Caco-2 (cell line): ENCODE data around the gene C3. TPM values are rescaled to one million over a fixed set of nuclear protein-coding genes. Genes with fewer than 3 reads are reported as not detected.

Experiments used
- BruUV-seq: library from RNA; stranded (reverse); fragments of 400-500 nt; replicated peaks from 2 replicates; lab custom pipeline; 2021; lab: Mats Ljungman, UMichigan
- CTCF ChIA-PET: fragments of 300-600 bp; sonication (Branson Sonifier 250); formaldehyde crosslinking; loops from one replicate; lab custom pipeline; 2022; ENCODE audit warnings: antibody characterized with exemption; lab: Charles Lee
- POLR2A ChIA-PET: fragments of 300-600 bp; sonication (Branson Sonifier 250); formaldehyde crosslinking; loops from one replicate; lab custom pipeline; 2022; ENCODE audit warnings: antibody characterized with exemption; lab: Charles Lee
- DNase-seq, 2 experiments: peaks; one replicate each; pipeline versions ENCODE4 v3.0.0 to v3.0.0-alpha.2; 2020 to 2022
- H3K27me3 ChIP-seq: replicated peaks from 2 replicates; pipeline ENCODE4 v1.6.0; 2011; ENCODE audit warnings: low read length; ENCODE audit not compliant: control insufficient read depth, insufficient read depth
- H3K36me3 ChIP-seq: 2 replicates; pipeline ENCODE4 v1.5.1; 2011; ENCODE audit warnings: low read length; ENCODE audit not compliant: control insufficient read depth, insufficient read depth
- H3K4me1 ChIP-seq: fragments of 250-450 bp; sonication (Bioruptor Pico); 2 replicates; pipeline ENCODE4 v1.5.1; 2020; ENCODE audit warnings: mild to moderate bottlenecking
- H3K4me3 ChIP-seq: 2 replicates; pipeline ENCODE4 v1.5.1; 2011; ENCODE audit warnings: low read depth, mild to moderate bottlenecking, control low read depth, low read length
- H3K9me3 ChIP-seq: fragments of 250-450 bp; sonication (Bioruptor Pico); 2 replicates; pipeline ENCODE4 v1.5.1; 2020; ENCODE audit warnings: mild to moderate bottlenecking, moderate library complexity
- H3K27ac Mint-ChIP-seq: one replicate; pipeline ENCODE4 v1.8.0; 2022; ENCODE audit warnings: mixed read lengths; ENCODE audit not compliant: unreplicated experiment
- H3K27me3 Mint-ChIP-seq: one replicate; pipeline ENCODE4 v1.8.0; 2022; ENCODE audit warnings: mixed read lengths; ENCODE audit not compliant: insufficient read depth, unreplicated experiment
- H3K36me3 Mint-ChIP-seq: one replicate; pipeline ENCODE4 v1.8.0; 2022; ENCODE audit warnings: mild to moderate bottlenecking, mixed read lengths; ENCODE audit not compliant: insufficient read depth, unreplicated experiment
- H3K4me1 Mint-ChIP-seq: one replicate; pipeline ENCODE4 v1.8.0; 2022; ENCODE audit warnings: low read depth, mixed read lengths; ENCODE audit not compliant: unreplicated experiment
- H3K4me3 Mint-ChIP-seq: one replicate; pipeline ENCODE4 v1.8.0; 2022; ENCODE audit warnings: mild to moderate bottlenecking, moderate library complexity, mixed read lengths; ENCODE audit not compliant: unreplicated experiment
- H3K9me3 Mint-ChIP-seq: one replicate; pipeline ENCODE4 v1.8.0; 2022; ENCODE audit warnings: mixed read lengths; ENCODE audit not compliant: unreplicated experiment
- intact Hi-C: fragments of 100-400 bp; cut with micrococcal nuclease; formaldehyde crosslinking; loops from one replicate; pipeline ENCODE4 v1.10.0; 2022; ENCODE audit not compliant: unreplicated experiment
- total RNA-seq: library from RNA; stranded (reverse); gene quantifications from 2 replicates; pipeline ENCODE4 v1.2.3, GENCODE V29; 2022
- TF ChIP-seq, protein P1 (sequence below), 2 experiments: fragments of 200-600 bp in 1 of 2; IDR thresholded peaks; 1 replicate in 1 of 2; 2 replicates in 1 of 2; pipeline versions ENCODE4 v1.5.1 to v1.8.0; 2011 to 2022; ENCODE audit warnings: antibody characterized with exemption in 1 of 2, control low read depth in 1 of 2, inconsistent platforms in 1 of 2, low read depth in 1 of 2, low read length in 1 of 2, mild to moderate bottlenecking in 1 of 2, moderate library complexity in 1 of 2; ENCODE audit not compliant: insufficient read depth in 1 of 2, severe bottlenecking in 1 of 2, unreplicated experiment in 1 of 2

C3 gene
- total RNA-seq, 1 experiment from 2014 or later, result 21.7 TPM

GRCh38 chr19:6690160-6690885, 30.1 kb downstream of the C3 start:
- TF ChIP-seq, protein P1, sequence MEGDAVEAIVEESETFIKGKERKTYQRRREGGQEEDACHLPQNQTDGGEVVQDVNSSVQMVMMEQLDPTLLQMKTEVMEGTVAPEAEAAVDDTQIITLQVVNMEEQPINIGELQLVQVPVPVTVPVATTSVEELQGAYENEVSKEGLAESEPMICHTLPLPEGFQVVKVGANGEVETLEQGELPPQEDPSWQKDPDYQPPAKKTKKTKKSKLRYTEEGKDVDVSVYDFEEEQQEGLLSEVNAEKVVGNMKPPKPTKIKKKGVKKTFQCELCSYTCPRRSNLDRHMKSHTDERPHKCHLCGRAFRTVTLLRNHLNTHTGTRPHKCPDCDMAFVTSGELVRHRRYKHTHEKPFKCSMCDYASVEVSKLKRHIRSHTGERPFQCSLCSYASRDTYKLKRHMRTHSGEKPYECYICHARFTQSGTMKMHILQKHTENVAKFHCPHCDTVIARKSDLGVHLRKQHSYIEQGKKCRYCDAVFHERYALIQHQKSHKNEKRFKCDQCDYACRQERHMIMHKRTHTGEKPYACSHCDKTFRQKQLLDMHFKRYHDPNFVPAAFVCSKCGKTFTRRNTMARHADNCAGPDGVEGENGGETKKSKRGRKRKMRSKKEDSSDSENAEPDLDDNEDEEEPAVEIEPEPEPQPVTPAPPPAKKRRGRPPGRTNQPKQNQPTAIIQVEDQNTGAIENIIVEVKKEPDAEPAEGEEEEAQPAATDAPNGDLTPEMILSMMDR (IDR thresholded peaks at IDR 0.05; ENCODE audit: insufficient read depth in 1 of 2, low read depth in 1 of 2, low read length in 1 of 2, severe bottlenecking in 1 of 2, unreplicated experiment in 1 of 2), result no peak
- POLR2A ChIA-PET, result interaction anchor here (0.6 kb wide), 1 partner anchor 1875 kb away, joined by 5 read pairs; no protein-coding TSS in a partner anchor
- H3K4me1 ChIP-seq, result no peaks in the 10 kb centered on the region
- CTCF ChIA-PET, result no interaction called here
- intact Hi-C loops, result no loop called here
- no peaks in the 10 kb centered on the region for H3K27me3 Mint-ChIP-seq
- no TSS peak for BruUV-seq
- peaks cover 15% of the 10 kb centered on the region for H3K9me3 Mint-ChIP-seq
- no peak overlapping the region for H3K4me3 Mint-ChIP-seq
- H3K4me1 Mint-ChIP-seq, result peaks cover 5% of the 10 kb centered on the region
- H3K9me3 ChIP-seq, result no peaks in the 10 kb centered on the region
- H3K36me3 ChIP-seq, result no peaks in the 10 kb centered on the region
- H3K4me3 ChIP-seq, result no peak overlapping the region
- H3K27ac Mint-ChIP-seq, result no peak overlapping the region
- no peaks in the 10 kb centered on the region for H3K27me3 ChIP-seq
- DNase-seq, result no peak
- H3K36me3 Mint-ChIP-seq, result peaks cover 11% of the 10 kb centered on the region

GRCh38 chr19:6687114-6687513, 33.3 kb downstream of the C3 start:
- TF ChIP-seq, protein P1 (IDR thresholded peaks at IDR 0.05; ENCODE audit: insufficient read depth in 1 of 2, low read depth in 1 of 2, low read length in 1 of 2, severe bottlenecking in 1 of 2, unreplicated experiment in 1 of 2), result no peak
- no TSS peak for BruUV-seq

DNA sequence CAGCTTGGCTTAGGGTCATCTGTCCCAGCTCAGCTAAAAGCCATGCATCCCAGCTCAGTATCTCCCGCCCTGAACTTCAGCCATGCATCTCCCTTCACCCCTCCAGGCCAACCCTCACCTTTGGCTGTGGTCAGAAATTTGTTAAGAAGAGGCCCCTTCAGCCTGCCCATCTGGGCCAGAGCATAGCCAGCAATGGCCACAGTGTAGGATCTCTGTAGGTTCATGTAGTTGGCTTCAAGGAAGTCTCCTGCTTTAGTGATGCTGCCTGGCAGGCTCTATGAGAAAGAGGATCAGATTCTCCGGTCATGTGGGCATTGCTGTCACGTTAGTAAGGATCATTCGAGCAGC, 33.8 kb downstream of the C3 start:
- no peaks in the 10 kb centered on the region for H3K4me1 ChIP-seq
- H3K36me3 ChIP-seq, result no peaks in the 10 kb centered on the region
- CTCF ChIA-PET, result no interaction called here

More at GRCh38 chr19:6687114-6687513, 33.3 kb downstream of the C3 start:
- H3K9me3 Mint-ChIP-seq, result peaks cover 15% of the 10 kb centered on the region
- H3K27me3 ChIP-seq, result no peaks in the 10 kb centered on the region
- peaks cover 5% of the 10 kb centered on the region for H3K4me1 Mint-ChIP-seq
- H3K27me3 Mint-ChIP-seq, result no peaks in the 10 kb centered on the region
- ChIA-PET POLR2A (no interaction called here), CTCF (no interaction called here)
- peaks cover 11% of the 10 kb centered on the region for H3K36me3 Mint-ChIP-seq
- H3K4me3 ChIP-seq, result no peak overlapping the region
- H3K4me3 Mint-ChIP-seq, result no peak overlapping the region
- H3K36me3 ChIP-seq, result no peaks in the 10 kb centered on the region
- intact Hi-C loops, result no loop called here
- no peaks in the 10 kb centered on the region for H3K4me1 ChIP-seq
- H3K9me3 ChIP-seq, result no peaks in the 10 kb centered on the region
- H3K27ac Mint-ChIP-seq, result no peak overlapping the region
- no peak for DNase-seq

More for the DNA sequence above, 33.8 kb downstream of the C3 start:
- intact Hi-C loops, result no loop called here
- H3K4me3 ChIP-seq, result no peak overlapping the region
- H3K27me3 ChIP-seq, result no peaks in the 10 kb centered on the region
- no peak overlapping the region for H3K27ac Mint-ChIP-seq
- no TSS peak for BruUV-seq
- no peaks in the 10 kb centered on the region for H3K27me3 Mint-ChIP-seq
- peaks cover 5% of the 10 kb centered on the region for H3K4me1 Mint-ChIP-seq
- DNase-seq, result no peak
- H3K9me3 ChIP-seq, result no peaks in the 10 kb centered on the region
- H3K4me3 Mint-ChIP-seq, result no peak overlapping the region
- POLR2A ChIA-PET, result no interaction called here
- TF ChIP-seq, protein P1 (IDR thresholded peaks at IDR 0.05; ENCODE audit: insufficient read depth in 1 of 2, low read depth in 1 of 2, low read length in 1 of 2, severe bottlenecking in 1 of 2, unreplicated experiment in 1 of 2), result no peak
- H3K36me3 Mint-ChIP-seq, result peaks cover 11% of the 10 kb centered on the region
- H3K9me3 Mint-ChIP-seq, result peaks cover 15% of the 10 kb centered on the region
